GM18951 (cell line): ENCODE measurements around the gene CD300LF.
A peak's percentile ranks its signal among the peaks of the same experiment; 100 is the strongest.

Source experiments
- POLR2A ChIP-seq: IDR thresholded peaks from 4 replicates; pipeline ENCODE4 v1.6.1; 2011; ENCODE audit warnings: mild to moderate bottlenecking; ENCODE audit not compliant: insufficient read length, insufficient read depth; ENCODE audit errors: extremely low read depth
- in situ Hi-C: fragments of 300-500 bp; cut with MboI; formaldehyde crosslinking; loops from one replicate; pipeline ENCODE4 v1.12.0; 2022; ENCODE audit warnings: low sequenced_read_pairs, mixed read lengths, inconsistent platforms; ENCODE audit not compliant: unreplicated experiment

The CD300LF gene

DNA sequence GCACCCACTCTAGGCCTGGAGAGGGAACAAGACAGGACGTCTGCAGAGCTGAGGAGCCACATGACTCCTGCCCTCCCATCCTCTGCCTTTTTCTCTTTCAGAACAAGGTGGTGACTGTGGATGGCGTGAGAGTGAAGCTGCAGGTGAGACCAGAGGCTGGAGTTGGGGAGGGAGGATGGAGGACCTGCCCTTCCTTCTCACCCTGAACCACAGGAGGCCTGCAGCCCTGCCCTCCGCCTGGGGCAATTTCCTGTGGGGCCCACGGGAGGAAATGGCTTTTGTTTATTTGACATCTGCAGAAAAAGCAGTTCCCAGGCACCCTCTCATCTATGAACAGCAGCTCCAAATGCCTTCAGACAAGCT lies 29.4 kb upstream of the CD300LF start:
- in situ Hi-C loops = no loop called here
- peak; percentile 39 for TF ChIP-seq POLR2A

- in situ Hi-C loops = no loop called here
- TF ChIP-seq POLR2A = no peak
Observed at GRCh38 chr17:74740641-74741387, 28.1 kb upstream of the CD300LF start.

- in situ Hi-C loops = no loop called here
- TF ChIP-seq POLR2A = no peak
Observed at GRCh38 chr17:74740173-74740572, 27.4 kb upstream of the CD300LF start.

DNA sequence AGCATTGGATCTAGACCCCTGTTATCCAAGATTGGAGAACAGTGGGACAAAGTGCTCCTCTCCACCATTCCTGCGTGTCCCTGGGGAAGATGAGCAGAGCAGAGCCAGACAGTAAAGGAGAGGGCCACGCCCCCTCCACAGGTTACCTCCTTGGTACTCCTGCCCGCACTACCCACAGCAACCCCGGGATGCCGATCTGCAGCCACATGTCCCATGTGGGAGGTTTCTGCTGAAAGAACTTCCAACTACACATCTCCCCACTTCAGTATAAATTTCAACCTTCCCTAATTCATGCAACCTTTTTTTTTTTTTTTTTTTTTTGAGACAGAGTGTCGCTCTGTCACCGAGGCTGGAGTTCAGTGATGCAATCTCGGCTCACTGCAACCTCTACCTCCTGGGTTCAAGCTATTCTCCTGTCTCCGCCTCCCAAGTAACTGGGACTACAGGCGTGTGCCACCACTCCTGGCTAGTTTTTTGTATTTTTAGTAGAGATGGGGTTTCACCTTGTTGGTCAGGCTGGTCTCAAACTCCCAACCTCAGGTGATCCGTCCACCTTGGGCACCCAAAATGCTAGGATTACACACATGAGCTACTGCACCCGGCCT lies 26.6 kb upstream of the CD300LF start:
- no peak for TF ChIP-seq POLR2A
- in situ Hi-C loops = loop anchor here (10.0 kb wide), 1 partner anchor 85 kb away; no protein-coding TSS in a partner anchor

- in situ Hi-C loops = loop anchor here (10.0 kb wide), 1 partner anchor 84 kb away; no protein-coding TSS in a partner anchor
- peak; percentile 52 for TF ChIP-seq POLR2A
Observed at GRCh38 chr17:74738051-74738996, 25.6 kb upstream of the CD300LF start.

- no peak for TF ChIP-seq POLR2A
- in situ Hi-C loops = loop anchor here (10.0 kb wide), 1 partner anchor 83 kb away; no protein-coding TSS in a partner anchor
Observed at GRCh38 chr17:74737299-74738050, 24.8 kb upstream of the CD300LF start.

- no peak for TF ChIP-seq POLR2A
- in situ Hi-C loops = loop anchor here (10.0 kb wide), 1 partner anchor 82 kb away; no protein-coding TSS in a partner anchor
Observed at GRCh38 chr17:74736513-74737298, 24.0 kb upstream of the CD300LF start, which contains the start of gene RAB37. Gene RAB37, plus strand, starts transcription at chr17:74737256. Its CDS starts 17 bp downstream, at chr17:74737273.

DNA sequence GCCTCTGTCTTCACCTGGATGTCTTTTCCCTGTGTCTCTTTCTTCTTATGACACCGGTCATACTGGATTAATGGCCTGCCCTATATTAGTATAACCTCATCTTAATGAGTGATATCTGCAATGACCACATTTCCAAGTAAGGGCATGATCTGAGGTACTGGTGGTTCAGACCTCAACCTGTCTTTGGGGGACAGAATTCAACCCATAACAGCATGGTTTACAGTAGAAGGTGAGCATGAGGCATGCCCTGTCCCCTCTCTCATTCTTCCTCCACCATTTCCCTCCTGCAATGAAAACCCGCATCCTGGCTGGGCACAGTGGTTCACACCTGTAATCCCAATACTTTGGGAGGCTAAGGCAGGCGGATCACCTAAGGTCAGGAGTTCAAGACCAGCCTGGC lies 21.5 kb upstream of the CD300LF start:
- TF ChIP-seq POLR2A = no peak
- in situ Hi-C loops = loop anchor here (10.0 kb wide), 1 partner anchor 79 kb away; no protein-coding TSS in a partner anchor

DNA sequence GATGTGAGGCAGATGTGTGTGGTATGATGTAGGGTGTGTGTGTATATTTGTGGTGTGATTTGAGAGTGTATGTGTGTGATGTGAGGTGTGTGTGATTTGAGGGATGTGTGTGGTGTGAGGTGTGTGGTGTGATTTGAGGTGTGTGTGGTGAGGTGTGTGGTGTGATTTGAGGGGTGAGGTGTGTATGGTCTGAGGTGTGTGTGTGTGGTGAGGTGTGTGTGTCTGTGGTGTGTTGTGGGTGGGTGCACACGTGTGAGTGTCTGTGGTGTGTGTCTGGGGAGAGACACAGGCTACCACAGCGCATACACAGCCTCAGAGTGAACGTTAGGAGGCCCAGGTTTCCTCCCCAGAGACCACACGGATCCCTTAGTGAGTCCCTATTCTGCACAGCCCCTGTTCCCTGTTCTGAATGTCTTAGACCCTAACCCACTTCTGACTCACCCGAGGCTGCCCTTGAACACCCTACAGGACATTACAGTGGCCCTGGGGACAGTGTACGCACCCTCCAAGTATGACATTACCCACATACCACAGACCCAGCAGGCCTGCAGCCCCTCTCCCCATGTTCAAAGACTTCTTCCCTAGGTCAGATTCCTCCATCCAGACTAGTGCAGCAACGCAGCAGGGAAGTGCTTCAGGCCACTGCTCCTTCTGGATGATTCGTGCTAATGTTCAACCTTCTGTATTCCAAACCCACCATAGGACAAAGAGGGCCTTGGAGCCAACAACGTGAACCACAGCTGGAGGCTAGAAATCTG lies 20.8 kb upstream of the CD300LF start:
- in situ Hi-C loops = loop anchor here (10.0 kb wide), 1 partner anchor 79 kb away; no protein-coding TSS in a partner anchor

GRCh38 chr17:74732042-74732867 lies 19.5 kb upstream of the CD300LF start:
- in situ Hi-C loops = loop anchor here (10.0 kb wide), 1 partner anchor 77 kb away; no protein-coding TSS in a partner anchor
- TF ChIP-seq POLR2A = no peak

More for the DNA sequence above, 20.8 kb upstream of the CD300LF start:
- no peak for TF ChIP-seq POLR2A
